HG03025 (cell line): Measurements from ENCODE around the gene PRKG1.
A peak's percentile ranks its signal among the peaks of the same experiment; 100 is the strongest.

Experiments
- ATAC-seq: cut with Tn5 transposase; IDR thresholded peaks from one replicate; pipeline ENCODE4 v1.9.1; 2021; ENCODE audit warnings: mild to moderate bottlenecking, moderate library complexity; ENCODE audit not compliant: unreplicated experiment, low FRiP score

The PRKG1 gene

DNA sequence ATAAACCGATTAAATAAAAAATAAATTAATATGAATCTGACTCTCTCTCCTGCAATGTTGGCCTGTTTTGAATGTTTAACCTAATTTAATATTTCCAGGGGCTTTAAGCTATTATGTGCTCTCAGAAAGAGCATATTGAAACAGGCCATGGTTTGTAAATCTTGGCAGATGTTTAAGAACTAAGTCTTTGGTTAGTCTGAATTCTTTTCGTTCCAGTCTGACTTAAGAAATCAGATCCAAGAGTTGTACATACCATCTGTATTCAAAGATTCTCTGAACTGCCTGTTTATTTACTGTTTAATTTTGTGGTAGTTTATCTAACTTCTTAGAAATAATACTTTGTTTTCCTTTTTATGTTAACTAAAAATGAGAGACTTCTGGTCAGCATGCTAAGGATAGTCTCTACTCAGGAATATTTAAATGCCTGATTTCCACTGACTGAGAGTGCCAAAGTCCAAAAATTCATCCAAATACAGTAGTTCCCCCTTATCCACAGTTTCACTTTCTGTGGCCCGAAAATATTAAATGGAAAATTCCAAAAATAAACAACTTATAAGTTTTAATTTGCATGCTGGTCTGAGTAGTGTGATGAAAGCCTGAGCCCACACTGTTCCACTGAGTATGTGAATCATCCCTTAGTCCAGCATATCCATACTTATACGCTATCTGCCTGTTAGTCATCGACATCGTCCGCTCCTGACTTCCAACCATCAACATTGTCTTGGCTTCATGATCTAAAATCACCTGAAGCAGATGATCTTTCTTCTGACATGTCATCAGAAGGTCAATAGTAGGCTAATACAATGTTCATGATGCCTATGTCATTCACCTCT is 863.2 kb downstream of the PRKG1 start:
- ATAC-seq: no peak

DNA sequence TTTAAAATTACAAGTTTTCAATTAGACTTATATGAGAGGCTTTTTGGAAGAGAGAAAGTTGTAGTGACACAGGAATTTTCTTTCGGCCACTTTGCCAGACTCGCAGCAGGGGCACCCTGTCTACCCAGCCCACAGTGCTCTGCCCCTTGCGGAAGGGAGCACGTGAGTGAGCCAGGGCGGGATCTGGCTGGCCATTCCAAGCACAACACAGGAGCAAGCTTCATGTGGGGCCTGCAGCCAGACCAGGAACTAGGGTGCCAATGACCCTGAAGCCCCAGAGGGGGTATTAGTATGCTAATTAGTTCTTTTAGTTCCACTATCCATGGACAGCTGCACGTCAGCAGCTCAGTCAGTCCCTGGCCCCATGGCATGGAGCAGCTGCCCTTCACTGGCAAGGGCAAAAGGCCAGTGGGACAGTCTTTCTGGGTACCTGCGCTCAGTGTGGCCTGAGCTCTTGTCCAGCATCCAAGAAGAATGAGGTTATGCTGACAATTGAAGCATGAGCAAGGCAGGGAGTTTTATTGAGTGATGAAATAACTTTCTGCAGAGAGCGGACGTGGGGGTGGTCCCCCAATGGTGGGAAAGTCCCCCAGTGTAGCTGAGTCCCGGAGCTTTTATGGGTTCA is 876.2 kb downstream of the PRKG1 start:
- ATAC-seq: no peak

DNA sequence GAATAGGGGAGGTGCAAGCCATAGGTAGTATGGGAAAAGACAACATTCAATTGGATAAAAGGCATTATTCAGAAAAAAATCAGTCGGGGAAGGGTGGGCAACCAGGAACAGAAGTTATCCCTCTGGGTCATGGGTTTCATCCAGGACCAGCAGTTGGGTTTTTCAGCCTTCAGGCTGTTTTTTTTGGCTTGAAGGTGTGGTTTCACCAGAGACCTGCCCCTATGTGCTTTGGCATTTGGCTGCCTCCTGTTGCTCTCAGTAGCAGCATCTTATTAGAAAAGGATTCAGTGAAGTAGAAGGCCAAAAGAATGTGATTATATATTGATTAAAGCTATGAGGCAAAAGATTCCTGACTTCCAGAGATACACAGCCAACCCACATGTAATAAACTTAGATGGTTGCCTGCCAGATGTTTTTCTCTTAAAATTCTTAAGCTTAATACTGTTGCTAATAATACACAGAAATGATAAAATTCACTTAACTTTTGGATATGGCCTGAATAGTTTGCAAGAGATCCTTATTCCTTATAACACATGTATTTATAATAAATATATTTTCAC is 876.8 kb downstream of the PRKG1 start:
- no peak for ATAC-seq

DNA sequence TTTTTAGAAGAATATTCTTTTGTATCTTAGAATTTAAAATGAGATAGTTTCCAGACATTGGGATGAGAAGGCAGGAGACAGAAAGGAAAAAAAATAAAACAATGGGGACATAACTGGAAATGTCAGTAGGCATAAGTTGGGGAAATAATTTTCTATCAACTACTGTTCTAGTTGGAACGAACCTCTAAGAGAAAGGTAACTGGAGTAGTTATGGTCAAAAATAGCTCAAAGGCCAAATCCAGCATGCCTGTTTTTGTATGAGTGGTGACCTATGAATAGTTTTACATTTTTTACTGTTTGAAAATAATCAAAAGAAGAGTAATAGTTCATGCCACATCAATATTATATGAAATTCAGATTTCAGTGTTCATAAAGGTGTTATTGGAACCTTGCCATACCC is 877.3 kb downstream of the PRKG1 start:
- ATAC-seq: no peak

DNA sequence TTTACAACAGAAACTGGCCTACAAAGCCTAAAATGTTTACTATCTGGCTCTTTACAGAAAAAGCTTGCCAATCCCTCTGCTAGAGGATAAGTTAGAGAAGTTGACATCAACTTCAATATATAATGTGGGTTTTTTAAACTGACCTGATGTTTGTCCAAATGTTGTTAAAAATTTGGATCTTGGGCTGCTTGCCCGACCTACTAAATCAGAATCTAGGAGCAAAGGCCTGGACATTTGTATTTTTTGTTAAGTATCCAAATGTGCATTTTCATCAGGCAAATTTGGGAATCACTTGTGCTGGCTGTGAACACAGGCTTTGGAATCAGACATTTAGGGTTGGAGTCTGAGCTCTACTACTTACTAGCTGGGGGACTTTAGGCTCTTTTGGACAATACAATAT is 877.8 kb downstream of the PRKG1 start:
- ATAC-seq: no peak

DNA sequence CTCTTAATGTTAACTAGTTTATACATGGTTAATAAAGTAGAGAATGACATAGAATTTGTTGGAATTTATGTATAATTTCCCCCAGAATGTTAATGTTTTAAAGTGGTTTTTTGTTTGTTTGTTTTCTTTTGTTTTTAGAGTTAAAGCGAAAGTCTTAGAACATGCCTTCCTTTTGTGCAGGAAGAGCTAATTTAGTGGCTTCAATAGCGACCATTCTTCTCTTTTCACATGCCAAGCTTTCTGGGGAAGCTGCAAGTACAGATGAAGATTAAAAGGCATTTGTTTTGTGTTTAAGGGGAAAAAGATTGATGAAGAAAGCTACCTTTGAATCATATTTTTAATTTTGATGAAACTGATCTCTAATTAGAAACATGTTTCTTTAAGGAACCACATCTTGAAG is 881.4 kb downstream of the PRKG1 start:
- ATAC-seq: no peak

DNA sequence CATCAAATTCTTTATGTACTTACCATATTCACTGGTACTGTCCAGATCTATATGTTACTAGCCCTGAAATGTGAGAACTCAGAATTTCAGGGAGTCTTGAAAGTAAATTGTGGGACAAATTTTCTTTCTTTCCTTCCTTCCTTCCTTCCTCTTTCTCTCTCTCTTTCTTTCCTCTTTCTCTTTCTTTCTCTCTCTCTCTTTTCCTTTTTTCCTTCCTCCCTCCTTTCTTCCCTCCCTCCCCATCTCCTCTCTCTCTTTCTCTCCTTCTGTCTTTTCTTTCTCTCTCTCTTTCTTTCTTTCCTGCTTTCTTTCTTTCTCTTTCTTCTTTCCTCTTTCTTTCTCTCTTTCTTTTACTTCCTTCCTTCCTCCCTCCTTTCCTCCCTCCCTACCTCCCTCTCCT is 882.5 kb downstream of the PRKG1 start:
- no peak for ATAC-seq

DNA sequence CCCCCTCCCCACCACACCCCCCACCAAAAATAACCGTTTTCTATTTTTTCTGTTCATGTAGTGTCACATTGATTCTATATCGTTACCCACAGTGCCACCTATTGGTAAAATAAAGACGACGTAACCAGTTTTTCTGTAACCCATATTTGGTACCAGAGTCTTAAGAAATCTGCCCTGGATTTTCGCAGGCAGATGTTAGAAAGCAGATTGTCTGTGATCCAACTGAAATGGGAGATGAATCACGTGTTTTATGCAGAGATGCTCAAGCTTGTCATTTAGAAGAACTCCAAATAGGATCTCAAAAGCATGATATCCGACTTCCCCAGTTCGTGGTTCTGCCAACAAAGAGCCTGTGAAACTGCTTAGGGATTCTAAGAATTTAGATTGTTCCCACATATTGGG is 886.2 kb downstream of the PRKG1 start:
- ATAC-seq: no peak

DNA sequence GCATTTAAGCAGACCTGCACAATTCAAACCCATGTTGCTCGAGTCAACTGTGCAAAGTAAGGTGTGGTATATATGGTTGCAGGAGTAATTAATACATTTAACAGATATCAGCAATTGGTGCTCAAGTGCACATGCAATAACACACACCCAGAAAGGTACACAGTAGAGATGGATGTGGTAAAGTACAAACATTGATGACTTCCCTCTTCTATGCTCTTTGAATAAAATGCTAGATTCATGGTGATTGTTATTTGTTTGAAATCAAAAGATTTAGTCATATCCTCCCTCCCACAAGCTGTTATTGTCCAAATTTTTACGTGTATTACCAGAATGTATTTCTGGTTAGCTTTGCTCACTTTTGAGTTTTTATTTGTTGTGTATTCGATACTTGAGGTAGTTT is 887.1 kb downstream of the PRKG1 start:
- ATAC-seq: no peak

DNA sequence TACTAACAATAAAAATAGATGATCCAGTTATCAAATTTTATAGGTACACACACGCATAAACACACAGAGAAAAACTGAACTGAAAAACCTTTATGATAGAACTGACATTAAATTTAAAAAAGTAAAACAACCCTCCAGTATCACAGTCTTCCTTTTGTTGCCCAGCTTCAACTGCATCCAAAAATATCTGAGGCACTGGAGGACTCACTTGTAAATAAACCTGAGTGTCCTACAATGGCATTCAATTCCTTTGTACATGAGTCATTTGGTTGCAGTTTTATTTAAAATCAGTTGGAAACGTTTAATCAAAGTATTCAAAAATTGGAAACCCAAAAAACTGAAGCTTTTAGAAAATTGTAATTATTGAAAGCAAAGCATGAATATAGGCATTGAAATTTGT is 890.3 kb downstream of the PRKG1 start:
- ATAC-seq: no peak

DNA sequence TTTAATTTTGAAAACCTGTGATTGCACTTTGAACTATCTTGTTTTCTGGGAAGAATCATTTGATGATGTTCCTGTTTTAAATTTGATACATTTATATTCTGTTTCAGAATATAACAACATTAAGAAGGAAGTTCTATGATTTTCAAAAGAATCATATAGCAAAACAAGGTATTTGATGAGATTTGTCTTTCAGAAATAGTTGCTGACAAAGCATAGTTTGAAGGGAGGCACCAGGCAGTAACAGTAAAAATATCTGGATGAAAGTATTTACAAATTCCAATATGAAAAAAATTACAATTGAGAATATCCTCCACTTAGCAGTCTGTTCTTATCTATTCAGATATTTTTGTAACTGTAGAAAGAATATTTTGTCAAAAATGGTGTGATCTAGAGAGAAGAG is 891.2 kb downstream of the PRKG1 start:
- ATAC-seq: no peak

DNA sequence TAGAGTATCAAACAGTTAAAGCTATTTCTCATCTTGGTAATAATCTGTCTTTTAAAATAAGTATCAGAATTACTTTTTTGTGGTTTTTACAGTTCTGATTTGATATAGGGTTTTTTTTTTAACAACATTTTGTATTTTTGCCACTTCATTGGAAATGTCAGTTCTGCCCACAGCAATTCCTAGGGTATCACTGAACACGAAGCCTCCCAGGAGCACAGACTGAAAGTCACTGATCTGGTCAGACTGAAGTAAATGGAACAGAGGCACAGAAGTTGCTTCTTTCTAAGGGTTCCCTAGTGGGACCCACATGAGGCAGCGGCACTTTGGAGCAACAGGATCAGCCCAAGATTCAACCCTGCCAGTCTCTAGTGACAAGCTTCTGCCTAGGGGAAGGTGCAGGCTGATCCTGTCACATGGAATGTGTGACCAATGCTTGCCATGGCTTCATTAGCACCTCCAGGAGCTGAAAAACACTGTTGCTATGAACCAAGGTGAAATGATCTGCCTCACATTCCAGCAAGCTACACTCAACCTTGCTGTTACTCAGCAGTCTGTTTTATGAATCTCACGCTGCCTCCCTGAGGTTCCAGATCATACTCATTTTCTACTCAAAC is 898.6 kb downstream of the PRKG1 start:
- no peak for ATAC-seq

DNA sequence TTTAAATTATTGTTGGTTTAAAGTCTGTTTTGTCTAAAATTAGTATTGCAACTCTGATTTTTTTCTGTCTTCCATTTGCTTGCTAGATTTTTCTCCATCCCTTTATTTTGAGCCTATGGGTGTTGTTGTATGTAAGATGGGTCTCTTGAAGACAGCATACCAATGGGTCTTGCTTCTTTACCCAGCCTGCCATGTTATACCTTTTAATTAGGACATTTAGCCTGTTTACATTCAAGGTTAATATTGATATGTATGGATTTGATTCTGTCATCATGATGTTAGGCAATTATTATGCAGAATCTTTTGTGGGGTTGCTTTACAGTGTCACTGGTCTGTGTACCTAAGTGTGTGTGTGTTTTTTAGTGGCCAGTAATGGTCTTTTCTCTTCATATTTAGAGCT is 906.5 kb downstream of the PRKG1 start:
- ATAC-seq: no peak

DNA sequence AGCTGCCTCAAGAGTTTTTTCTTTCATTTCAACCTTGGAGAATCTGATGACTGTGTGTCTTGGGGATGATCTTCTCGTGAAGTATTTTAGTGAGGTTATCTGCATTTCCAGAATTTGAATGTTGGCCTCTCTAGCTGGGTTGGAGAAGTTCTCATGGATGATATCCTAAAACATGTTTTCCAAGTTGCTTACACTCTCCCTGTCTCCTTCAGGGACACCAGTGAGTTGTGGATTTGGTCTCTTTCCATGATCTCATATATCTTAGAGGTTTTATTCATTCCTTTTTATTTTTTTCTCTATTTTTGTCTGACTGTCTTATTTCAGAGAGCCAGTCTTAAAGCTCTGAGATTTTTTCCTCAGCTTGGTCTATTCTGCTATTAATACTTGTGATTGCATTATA is 907.4 kb downstream of the PRKG1 start:
- ATAC-seq: no peak

DNA sequence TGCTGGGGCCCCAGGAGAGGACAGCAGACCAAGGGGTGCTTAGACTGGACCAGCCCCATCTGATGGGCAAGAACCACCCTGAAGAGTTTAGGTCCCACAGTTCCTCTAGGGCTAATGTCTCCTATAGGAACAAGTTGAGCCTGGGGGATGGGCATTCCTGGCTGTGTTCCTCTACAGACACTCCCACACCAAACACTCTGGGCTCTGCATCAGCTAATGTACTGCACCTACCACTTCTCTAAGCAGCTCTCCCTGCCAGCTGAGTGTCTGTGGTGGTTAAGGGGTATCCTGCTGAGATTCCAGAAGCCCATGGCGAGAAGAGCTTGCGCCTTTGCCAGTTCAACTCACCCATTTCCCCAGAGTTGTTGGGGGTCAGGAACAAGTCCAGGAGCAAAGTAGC is 909.2 kb downstream of the PRKG1 start:
- no peak for ATAC-seq

DNA sequence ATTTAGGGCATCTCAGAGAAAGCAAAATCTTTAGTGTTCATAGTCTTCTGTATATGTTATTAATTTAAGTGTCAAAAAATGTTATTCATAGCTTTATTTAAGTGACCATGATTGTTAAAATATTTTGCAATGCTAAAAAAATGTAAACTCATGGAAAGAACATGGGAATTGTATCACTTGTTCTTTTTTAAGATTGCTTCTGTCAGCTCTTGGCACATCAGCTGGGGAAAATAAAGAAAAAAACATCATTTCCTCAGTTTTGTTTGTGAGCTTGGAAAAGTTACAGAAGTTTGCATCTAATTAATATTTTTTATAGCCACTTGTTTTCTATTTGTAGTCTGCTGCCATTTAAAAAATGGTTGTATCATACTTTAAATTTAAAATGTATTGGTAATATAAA is 911.0 kb downstream of the PRKG1 start:
- no peak for ATAC-seq

DNA sequence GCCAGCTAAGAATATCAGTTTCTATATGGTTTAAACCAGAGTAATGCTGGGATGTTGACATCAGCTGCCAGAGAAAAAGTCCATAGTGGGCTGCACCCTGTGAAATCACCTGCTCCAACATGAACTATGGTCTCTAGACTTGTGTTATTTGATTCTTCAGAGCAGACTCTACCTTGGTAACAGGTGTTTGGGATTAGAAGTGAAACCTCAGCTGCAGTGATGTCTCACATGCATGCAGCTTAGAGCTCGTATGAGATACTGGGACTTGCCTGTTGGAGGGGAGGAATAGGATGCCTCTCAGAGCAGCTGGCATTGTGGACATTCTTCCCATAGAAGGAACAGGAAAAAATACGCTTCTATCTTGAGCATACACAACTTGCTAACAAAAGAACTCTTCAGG is 912.2 kb downstream of the PRKG1 start:
- ATAC-seq: no peak

DNA sequence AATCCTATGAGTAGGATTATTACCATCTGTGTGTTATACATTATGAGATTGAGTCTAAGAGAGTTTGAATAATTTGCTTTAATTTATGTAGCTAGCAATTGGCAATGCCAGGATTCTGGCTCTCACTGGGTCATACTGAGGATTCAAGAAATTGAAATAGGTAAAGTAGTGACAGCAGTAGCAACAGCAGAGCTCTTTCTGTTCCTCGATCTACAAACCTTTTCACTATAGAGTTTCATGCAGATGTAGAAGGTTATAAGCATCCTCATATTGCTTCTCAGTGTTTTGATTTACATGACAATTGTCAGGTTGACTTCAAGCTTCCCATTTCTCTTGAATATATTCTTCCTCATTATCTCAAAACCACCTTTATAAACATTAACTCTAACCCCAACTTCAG is 919.2 kb downstream of the PRKG1 start:
- ATAC-seq: no peak

DNA sequence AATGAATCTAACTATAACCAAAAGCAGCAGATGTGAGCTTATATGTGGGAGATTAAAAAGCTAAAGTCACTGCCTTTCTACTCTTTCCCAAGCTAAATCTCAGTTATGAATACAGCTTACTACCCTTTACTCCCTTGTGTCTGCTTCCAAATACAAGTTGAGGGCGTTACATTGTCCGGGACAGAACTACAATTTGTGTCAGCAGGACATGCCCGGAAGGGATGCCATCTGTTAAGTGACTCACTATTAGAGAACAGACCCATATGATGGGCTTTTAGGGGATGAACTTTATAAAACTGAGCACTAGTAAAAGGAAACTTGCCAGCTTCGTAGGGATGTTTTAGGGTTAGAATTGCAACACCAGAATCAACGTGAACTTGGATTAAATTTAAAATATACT is 924.8 kb downstream of the PRKG1 start:
- no peak for ATAC-seq

DNA sequence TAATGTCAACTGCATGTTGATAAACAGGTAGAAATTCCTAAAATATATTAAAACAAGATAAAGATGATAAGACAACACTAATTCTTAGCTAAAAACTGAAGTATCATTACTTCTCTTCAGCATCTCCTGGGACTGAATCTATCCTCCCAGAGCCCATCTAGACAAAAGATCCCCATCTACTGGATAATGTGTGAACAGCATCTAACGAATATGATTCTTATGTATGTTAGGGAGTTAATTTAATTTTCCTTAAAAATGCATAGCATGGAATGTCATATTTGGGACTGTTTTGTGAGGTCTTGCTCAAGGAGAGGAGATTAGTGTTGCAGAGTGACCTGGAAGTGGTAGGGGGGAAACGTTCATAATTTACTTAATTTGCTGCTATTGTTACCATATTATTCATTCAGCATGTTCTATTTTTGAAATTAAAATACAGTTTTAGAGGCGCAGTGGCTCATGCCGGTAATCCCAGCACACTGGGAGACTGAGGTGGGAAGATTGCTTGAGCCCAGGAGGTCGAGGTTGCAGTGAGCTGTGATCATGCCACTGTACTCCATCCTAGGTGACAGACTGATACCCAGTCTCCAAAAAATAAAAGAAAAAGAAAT is 930.2 kb downstream of the PRKG1 start:
- peak; percentile 66 for ATAC-seq

DNA sequence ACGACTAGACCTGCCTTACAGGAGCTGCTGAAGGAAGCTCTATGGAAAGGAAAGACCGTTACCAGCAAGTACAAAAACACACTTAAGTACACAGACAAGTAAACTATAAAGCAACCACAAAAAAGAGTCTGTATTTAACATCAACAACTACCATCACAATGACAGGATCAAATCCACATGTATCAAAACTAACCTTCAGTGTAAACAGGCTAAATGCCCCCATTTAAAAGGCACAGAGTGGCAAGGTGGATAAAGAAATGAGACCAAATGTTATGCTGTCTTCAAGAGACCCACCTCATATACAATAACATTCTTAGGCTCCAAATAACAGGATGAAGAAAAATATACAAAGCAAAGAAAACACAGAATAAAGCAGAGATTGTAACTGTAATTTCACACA is 932.8 kb downstream of the PRKG1 start:
- no peak for ATAC-seq
